HG03097 (cell line): ENCODE measurements around the gene UGT1A10.
"Not testable (repeated sequence)": the region's sequence is repeated elsewhere in the genome, so short reads cannot be mapped to it uniquely, and the experiment has no call there.

Experiments used
- ATAC-seq: cut with Tn5 transposase; IDR thresholded peaks from one replicate; pipeline ENCODE4 v1.9.1; 2021; ENCODE audit not compliant: unreplicated experiment, low FRiP score

The UGT1A10 gene

GRCh38 chr2:233736868-233737653 lies 100.8 kb downstream of the UGT1A10 start:
- not testable (repeated sequence) for ATAC-seq

GRCh38 chr2:233740870-233741269 lies 104.6 kb downstream of the UGT1A10 start:
- no peak for ATAC-seq

GRCh38 chr2:233743464-233744259 lies 107.4 kb downstream of the UGT1A10 start:
- no peak for ATAC-seq

- ATAC-seq = no peak
These were observed 109.0 kb downstream of the UGT1A10 start for GRCh38 chr2:233745073-233745755.

GRCh38 chr2:233745838-233746237 lies 109.6 kb downstream of the UGT1A10 start:
- ATAC-seq = not testable (repeated sequence)

GRCh38 chr2:233746475-233747282 lies 110.4 kb downstream of the UGT1A10 start:
- no peak for ATAC-seq

GRCh38 chr2:233747283-233747544 lies 111.0 kb downstream of the UGT1A10 start:
- no peak for ATAC-seq

GRCh38 chr2:233750689-233751088 lies 114.4 kb downstream of the UGT1A10 start:
- not testable (repeated sequence) for ATAC-seq

- ATAC-seq = not testable (repeated sequence)
These were observed 115.2 kb downstream of the UGT1A10 start for GRCh38 chr2:233751212-233752009.

GRCh38 chr2:233754872-233755611 lies 118.8 kb downstream of the UGT1A10 start:
- ATAC-seq = no peak

GRCh38 chr2:233756429-233757081 lies 120.3 kb downstream of the UGT1A10 start:
- ATAC-seq = no peak

GRCh38 chr2:233758141-233758540 lies 121.9 kb downstream of the UGT1A10 start:
- no peak for ATAC-seq

GRCh38 chr2:233758849-233759248 lies 122.6 kb downstream of the UGT1A10 start:
- no peak for ATAC-seq

GRCh38 chr2:233760043-233760442 lies 123.8 kb downstream of the UGT1A10 start, which contains the start of gene UGT1A1:
UGT1A1 (plus strand) TSS chr2:233760270; CDS start chr2:233760288, 18 bp downstream.
- no peak for ATAC-seq

- no peak for ATAC-seq
These were observed 125.0 kb downstream of the UGT1A10 start for GRCh38 chr2:233761040-233761769.

GRCh38 chr2:233764264-233764663 lies 128.0 kb downstream of the UGT1A10 start:
- no peak for ATAC-seq

- no peak for ATAC-seq
These were observed 128.5 kb downstream of the UGT1A10 start for GRCh38 chr2:233764761-233765160.

- ATAC-seq = no peak
These were observed 130.2 kb downstream of the UGT1A10 start for GRCh38 chr2:233766416-233766815.
